GM12873 (cell line): ENCODE data around the gene BNIP1.

Experiments used
- TF ChIP-seq, protein P1 (sequence below): IDR thresholded peaks from 2 replicates; pipeline ENCODE4 v1.5.1; 2012; ENCODE audit warnings: low read depth, mild to moderate bottlenecking, moderate library complexity, low read length, control low read depth; ENCODE audit not compliant: insufficient read depth; ENCODE audit errors: missing control alignments

BNIP1 gene, protein sequence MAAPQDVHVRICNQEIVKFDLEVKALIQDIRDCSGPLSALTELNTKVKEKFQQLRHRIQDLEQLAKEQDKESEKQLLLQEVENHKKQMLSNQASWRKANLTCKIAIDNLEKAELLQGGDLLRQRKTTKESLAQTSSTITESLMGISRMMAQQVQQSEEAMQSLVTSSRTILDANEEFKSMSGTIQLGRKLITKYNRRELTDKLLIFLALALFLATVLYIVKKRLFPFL

DNA sequence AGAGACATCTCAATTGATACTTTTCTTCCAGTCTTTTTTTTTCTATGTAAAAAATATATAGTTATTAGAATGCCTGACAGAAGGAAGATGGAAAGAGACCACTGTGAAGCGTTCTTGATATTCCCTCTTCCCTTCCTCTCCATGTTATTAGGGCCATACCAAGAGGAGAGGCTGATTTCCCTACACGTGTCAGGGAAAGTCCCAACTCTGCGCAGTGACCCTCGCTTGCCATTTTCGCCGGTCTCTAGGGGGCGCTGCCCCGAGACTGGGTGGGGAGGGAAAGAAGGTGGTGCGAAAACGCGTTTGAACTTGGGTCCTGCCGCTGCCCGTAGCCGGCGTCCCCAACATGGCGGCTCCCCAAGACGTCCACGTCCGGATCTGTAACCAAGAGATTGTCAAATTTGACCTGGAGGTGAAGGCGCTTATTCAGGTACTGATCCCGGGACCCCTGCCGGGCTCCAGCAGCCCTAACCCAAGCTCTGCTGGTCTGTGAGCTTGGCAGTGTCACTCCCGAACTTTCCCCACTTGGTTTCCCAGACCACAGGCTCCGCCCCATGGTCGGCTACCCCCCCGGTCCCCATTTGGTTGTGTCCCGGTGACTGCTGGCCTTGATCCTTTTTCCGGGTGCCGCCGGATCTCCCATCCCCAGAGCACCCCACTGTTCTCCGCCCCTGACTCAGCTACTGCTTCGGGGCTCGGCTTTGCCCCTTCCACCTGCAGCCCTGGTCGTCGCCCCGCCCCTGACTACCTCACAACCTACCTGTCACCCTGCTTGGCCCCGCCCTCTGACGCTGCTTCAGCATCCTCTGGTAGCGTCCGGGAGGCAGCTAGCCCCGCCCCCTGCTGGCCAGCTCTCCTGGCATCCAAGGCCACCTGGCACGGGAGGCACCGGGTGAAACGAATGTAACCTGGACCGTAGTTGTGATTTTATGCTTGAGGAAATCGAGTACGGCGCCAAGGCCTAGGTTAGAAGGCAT is at the start of gene BNIP1:
TSS of gene BNIP1 (plus strand) at position 332 of the 977 bp plus-strand sequence. CDS start at position 347, 15 bp downstream.
- TF ChIP-seq, protein P1, sequence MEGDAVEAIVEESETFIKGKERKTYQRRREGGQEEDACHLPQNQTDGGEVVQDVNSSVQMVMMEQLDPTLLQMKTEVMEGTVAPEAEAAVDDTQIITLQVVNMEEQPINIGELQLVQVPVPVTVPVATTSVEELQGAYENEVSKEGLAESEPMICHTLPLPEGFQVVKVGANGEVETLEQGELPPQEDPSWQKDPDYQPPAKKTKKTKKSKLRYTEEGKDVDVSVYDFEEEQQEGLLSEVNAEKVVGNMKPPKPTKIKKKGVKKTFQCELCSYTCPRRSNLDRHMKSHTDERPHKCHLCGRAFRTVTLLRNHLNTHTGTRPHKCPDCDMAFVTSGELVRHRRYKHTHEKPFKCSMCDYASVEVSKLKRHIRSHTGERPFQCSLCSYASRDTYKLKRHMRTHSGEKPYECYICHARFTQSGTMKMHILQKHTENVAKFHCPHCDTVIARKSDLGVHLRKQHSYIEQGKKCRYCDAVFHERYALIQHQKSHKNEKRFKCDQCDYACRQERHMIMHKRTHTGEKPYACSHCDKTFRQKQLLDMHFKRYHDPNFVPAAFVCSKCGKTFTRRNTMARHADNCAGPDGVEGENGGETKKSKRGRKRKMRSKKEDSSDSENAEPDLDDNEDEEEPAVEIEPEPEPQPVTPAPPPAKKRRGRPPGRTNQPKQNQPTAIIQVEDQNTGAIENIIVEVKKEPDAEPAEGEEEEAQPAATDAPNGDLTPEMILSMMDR, result peak; percentile 97

DNA sequence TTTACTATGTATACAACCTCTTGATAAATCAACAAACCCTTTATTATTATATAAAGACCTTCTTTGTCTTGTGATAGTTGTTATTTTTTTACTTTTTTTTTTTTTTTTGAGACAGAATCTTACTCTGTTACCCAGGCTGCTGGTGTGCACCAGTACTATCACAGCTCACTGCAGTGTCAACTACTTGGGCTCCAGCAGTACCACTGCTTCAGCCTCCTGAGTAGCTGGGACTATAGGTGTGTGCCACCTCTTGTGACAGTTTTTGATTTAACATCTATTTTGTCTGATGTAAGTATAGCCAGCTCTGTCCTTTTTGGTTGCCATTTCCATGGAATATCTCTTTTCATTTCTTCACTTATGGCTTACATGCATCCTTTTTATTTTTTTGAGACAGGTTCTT is 45.5 kb upstream of the BNIP1 start:
- TF ChIP-seq, protein P1, result no peak

DNA sequence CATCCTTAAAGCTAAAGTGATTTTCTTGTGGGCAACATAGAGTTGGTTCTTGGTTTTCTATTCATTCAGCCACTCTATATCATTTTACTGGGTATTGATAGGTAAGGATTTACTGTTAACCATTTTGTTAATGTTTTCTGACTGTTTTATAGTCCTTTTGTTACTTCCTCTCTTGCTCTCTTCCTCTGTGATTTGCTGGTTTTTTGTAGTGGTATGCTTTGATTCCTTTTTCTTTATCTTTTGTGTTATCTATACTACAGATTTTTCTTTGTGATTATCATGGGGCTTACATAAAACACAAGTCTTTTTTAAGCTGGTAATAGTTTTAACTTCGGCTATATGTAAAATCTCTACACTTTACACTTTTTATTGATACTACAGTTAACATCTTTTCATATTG is 44.9 kb upstream of the BNIP1 start:
- TF ChIP-seq, protein P1, result no peak

DNA sequence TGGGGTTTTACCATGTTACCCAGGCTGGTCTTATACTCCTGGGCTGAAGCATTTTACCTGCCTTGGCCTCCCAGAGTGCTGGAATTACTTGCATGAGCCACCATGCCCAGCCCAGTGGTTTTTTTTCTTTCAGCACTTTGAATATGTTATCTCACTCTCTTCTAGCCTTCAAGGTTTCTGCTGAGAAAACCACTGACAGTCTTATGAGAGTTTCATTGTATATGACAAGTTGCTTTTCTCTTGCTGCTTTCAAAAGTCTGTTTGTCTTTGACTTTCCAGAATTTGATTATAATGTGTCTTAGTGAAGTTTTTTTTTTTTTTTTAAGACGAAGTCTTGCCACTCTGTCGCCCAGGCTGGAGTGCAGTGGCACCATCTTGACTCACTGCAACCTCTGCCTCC is 43.1 kb upstream of the BNIP1 start:
- TF ChIP-seq, protein P1, result no peak

DNA sequence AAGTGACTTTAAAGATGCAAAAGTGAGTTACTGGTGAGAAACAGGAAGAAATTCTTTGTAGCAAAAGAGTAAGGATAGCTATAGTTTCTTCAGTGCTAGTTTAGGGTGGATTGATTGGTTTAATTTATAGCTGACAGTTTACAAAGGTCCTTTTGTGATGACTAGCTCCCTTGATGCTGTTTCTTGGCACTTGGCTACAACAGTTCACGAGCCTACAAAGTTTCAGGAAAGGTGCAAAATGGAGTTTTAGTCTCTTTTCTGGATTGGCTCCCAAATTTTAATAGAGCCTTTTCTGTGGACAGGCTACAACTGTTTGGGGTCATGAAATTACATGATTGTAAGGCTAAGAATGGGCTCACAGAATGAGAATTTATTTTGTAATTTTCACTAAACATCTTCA is 40.9 kb upstream of the BNIP1 start:
- TF ChIP-seq, protein P1, result no peak

GRCh38 chr5:173108914-173109313 is 35.4 kb upstream of the BNIP1 start:
- TF ChIP-seq, protein P1, result no peak

- TF ChIP-seq, protein P1, result no peak
These were observed 29.8 kb upstream of the BNIP1 start for GRCh38 chr5:173114536-173114935.
